ENCODE results near the gene DMRTA2.
A peak's percentile ranks its signal among the peaks of the same experiment; 100 is the strongest.

Gene DMRTA2

GRCh38 chr1:50369830-50370229 lies 53.4 kb downstream of the DMRTA2 start:
- peak; percentile 43 for TF ChIP-seq CTCF (conservative IDR thresholded peaks at IDR 0.05)
- H3K27ac ChIP-seq: no peak overlapping the region

GRCh38 chr1:50369008-50369634 lies 54.1 kb downstream of the DMRTA2 start:
- no peak overlapping the region for H3K27ac ChIP-seq
- TF ChIP-seq CTCF (conservative IDR thresholded peaks at IDR 0.05): no peak

GRCh38 chr1:50368179-50369007 lies 54.9 kb downstream of the DMRTA2 start:
- peak; percentile 86 for TF ChIP-seq CTCF (conservative IDR thresholded peaks at IDR 0.05)
- no peak overlapping the region for H3K27ac ChIP-seq
